H9 (cell line): Measurements from ENCODE around the gene CDRT15L2. TPM values are rescaled to one million over a fixed set of nuclear protein-coding genes. Genes with fewer than 3 reads are reported as not detected.
A peak's percentile ranks its signal among the peaks of the same experiment; 100 is the strongest.
"Not testable (repeated sequence)": the region's sequence is repeated elsewhere in the genome, so short reads cannot be mapped to it uniquely, and the experiment has no call there.

Source experiments
- DNase-seq: peaks from one replicate; pipeline ENCODE4 v3.0.0-alpha.2; 2017
- H2AFZ ChIP-seq: one replicate; pipeline ENCODE4 v1.6.1; 2013; ENCODE audit warnings: mild to moderate bottlenecking, low read length, control low read depth, moderate library complexity
- H2AK5ac ChIP-seq: 2 replicates; pipeline ENCODE4 v1.6.1; 2013; ENCODE audit warnings: low read length, control low read depth, mixed read lengths; ENCODE audit not compliant: insufficient read length
- H2BK120ac ChIP-seq: one replicate; pipeline ENCODE4 v1.6.1; 2013; ENCODE audit warnings: low read depth, mild to moderate bottlenecking, low read length, control low read depth, inconsistent platforms; ENCODE audit not compliant: poor library complexity, severe bottlenecking
- H2BK12ac ChIP-seq: 2 replicates; pipeline ENCODE4 v1.6.1; 2013; ENCODE audit warnings: low read length, control low read depth, mixed read lengths, low read depth; ENCODE audit not compliant: insufficient read length
- H2BK15ac ChIP-seq: 2 replicates; pipeline ENCODE4 v1.6.1; 2013; ENCODE audit warnings: low read depth, low read length, control low read depth
- H2BK20ac ChIP-seq: one replicate; pipeline ENCODE4 v1.6.1; 2013; ENCODE audit warnings: low read depth, mild to moderate bottlenecking, low read length, control low read depth, inconsistent platforms; ENCODE audit not compliant: poor library complexity, severe bottlenecking
- H2BK5ac ChIP-seq: 2 replicates; pipeline ENCODE4 v1.6.1; 2013; ENCODE audit warnings: low read length, control low read depth, mixed read lengths; ENCODE audit not compliant: insufficient read length
- H3K14ac ChIP-seq: 2 replicates; pipeline ENCODE4 v1.6.1; 2013; ENCODE audit warnings: low read length, control low read depth; ENCODE audit not compliant: insufficient read depth
- H3K18ac ChIP-seq: 2 replicates; pipeline ENCODE4 v1.6.1; 2013; ENCODE audit warnings: low read depth, mild to moderate bottlenecking, mixed read lengths, low read length, control low read depth; ENCODE audit not compliant: insufficient read length
- H3K23ac ChIP-seq: 2 replicates; pipeline ENCODE4 v1.6.1; 2013; ENCODE audit warnings: low read length, control low read depth, mixed read lengths, low read depth; ENCODE audit not compliant: insufficient read length
- H3K23me2 ChIP-seq: 2 replicates; pipeline ENCODE4 v1.6.1; 2013; ENCODE audit warnings: low read depth, mild to moderate bottlenecking, mixed read lengths, low read length, control low read depth; ENCODE audit not compliant: insufficient read length, poor library complexity, severe bottlenecking
- H3K27ac ChIP-seq: 2 replicates; pipeline ENCODE4 v1.5.1; 2013; ENCODE audit warnings: low read length, control low read depth, mixed read lengths, low read depth; ENCODE audit not compliant: insufficient read length
- H3K27me3 ChIP-seq: 2 replicates; pipeline ENCODE4 v1.6.1; 2013; ENCODE audit warnings: low read length, control low read depth, inconsistent platforms; ENCODE audit not compliant: insufficient read depth
- H3K4ac ChIP-seq: 2 replicates; pipeline ENCODE4 v1.6.1; 2013; ENCODE audit warnings: low read depth, mild to moderate bottlenecking, control low read depth, inconsistent platforms, low read length, moderate library complexity
- H3K4me1 ChIP-seq: 2 replicates; pipeline ENCODE4 v1.6.1; 2013; ENCODE audit warnings: low read length, control low read depth, inconsistent platforms; ENCODE audit not compliant: insufficient read depth
- H3K4me2 ChIP-seq: 2 replicates; pipeline ENCODE4 v1.6.1; 2013; ENCODE audit warnings: low read length, control low read depth, mixed read lengths; ENCODE audit not compliant: insufficient read length, insufficient read depth
- H3K56ac ChIP-seq: 2 replicates; pipeline ENCODE4 v1.6.1; 2013; ENCODE audit warnings: low read depth, mild to moderate bottlenecking, mixed read lengths, low read length, control low read depth; ENCODE audit not compliant: insufficient read length
- H3K79me1 ChIP-seq: 2 replicates; pipeline ENCODE4 v1.6.1; 2013; ENCODE audit warnings: low read depth, mild to moderate bottlenecking, moderate library complexity, low read length, control low read depth, inconsistent platforms; ENCODE audit not compliant: insufficient read depth, poor library complexity, severe bottlenecking
- H3K79me2 ChIP-seq: 2 replicates; pipeline ENCODE4 v1.6.1; 2013; ENCODE audit warnings: low read length, control low read depth, inconsistent platforms; ENCODE audit not compliant: insufficient read depth
- H3K9ac ChIP-seq: 2 replicates; pipeline ENCODE4 v1.6.1; 2013; ENCODE audit warnings: low read length, control low read depth, mixed read lengths; ENCODE audit not compliant: insufficient read length; ENCODE audit errors: extremely low read depth
- H3K9me3 ChIP-seq: one replicate; pipeline ENCODE4 v1.6.1; 2013; ENCODE audit warnings: low read depth, low read length, inconsistent platforms; ENCODE audit not compliant: control insufficient read depth
- H3T11ph ChIP-seq: one replicate; pipeline ENCODE4 v1.6.1; 2013; ENCODE audit warnings: mild to moderate bottlenecking, low read length, control low read depth, inconsistent platforms
- H4K20me1 ChIP-seq: one replicate; pipeline ENCODE4 v1.6.1; 2013; ENCODE audit not compliant: control insufficient read depth, insufficient read length, insufficient read depth
- H4K5ac ChIP-seq: 2 replicates; pipeline ENCODE4 v1.6.1; 2013; ENCODE audit warnings: low read depth, mild to moderate bottlenecking, mixed read lengths, low read length, control low read depth; ENCODE audit not compliant: insufficient read length
- H4K8ac ChIP-seq: replicated peaks from 2 replicates; pipeline ENCODE4 v1.6.1; 2013; ENCODE audit warnings: low read length, control low read depth, mixed read lengths, low read depth; ENCODE audit not compliant: insufficient read length
- H4K91ac ChIP-seq: 2 replicates; pipeline ENCODE4 v1.6.1; 2013; ENCODE audit warnings: low read depth, mild to moderate bottlenecking, moderate library complexity, mixed read lengths, low read length, control low read depth; ENCODE audit not compliant: insufficient read length
- H3K27ac Mint-ChIP-seq, 3 experiments: 2 replicates in 2 of 3; 3 replicates in 1 of 3; pipeline ENCODE4 v1.8.0; 2020 to 2021; ENCODE audit warnings: mixed read lengths in 3 of 3, mild to moderate bottlenecking in 1 of 3, moderate library complexity in 1 of 3
- H3K27me3 Mint-ChIP-seq: 2 replicates; pipeline ENCODE4 v1.8.0; 2021; ENCODE audit warnings: low read depth, mild to moderate bottlenecking, moderate library complexity, mixed read lengths
- H3K36me3 Mint-ChIP-seq, 3 experiments: 2 replicates in 2 of 3; 3 replicates in 1 of 3; pipeline ENCODE4 v1.8.0; 2020 to 2021; ENCODE audit warnings: low read depth in 3 of 3, mixed read lengths in 3 of 3; ENCODE audit not compliant: insufficient read depth in 1 of 3
- H3K4me1 Mint-ChIP-seq, 2 experiments: 2 replicates each; pipeline ENCODE4 v1.8.0; 2020; ENCODE audit warnings: mixed read lengths in 2 of 2
- H3K4me3 Mint-ChIP-seq, 2 experiments: 2 replicates in 1 of 2; 3 replicates in 1 of 2; pipeline ENCODE4 v1.8.0; 2020 to 2021; ENCODE audit warnings: mild to moderate bottlenecking in 2 of 2, mixed read lengths in 2 of 2, moderate library complexity in 1 of 2
- H3K9me3 Mint-ChIP-seq, 2 experiments: 2 replicates in 1 of 2; 3 replicates in 1 of 2; pipeline ENCODE4 v1.8.0; 2020; ENCODE audit warnings: mild to moderate bottlenecking in 2 of 2, mixed read lengths in 2 of 2, moderate library complexity in 1 of 2
- WGBS: extraction: QIAGEN DNeasy Blood & Tissue Kit; methylation state at CpG from one replicate; pipeline ENCODE4 v1.1.7; 2013; ENCODE audit warnings: missing lambda C conversion rate, low lambda C conversion rate, mixed read lengths; ENCODE audit not compliant: insufficient read length; ENCODE audit errors: extremely low coverage; 5-methylcytosine and 5-hydroxymethylcytosine counted together
- total RNA-seq: library from RNA; stranded (reverse); gene quantifications from 2 replicates; pipeline ENCODE4 v1.2.1, GENCODE V29; 2021

Gene CDRT15L2
- total RNA-seq, 1 experiment from 2014 or later: not detected

DNA sequence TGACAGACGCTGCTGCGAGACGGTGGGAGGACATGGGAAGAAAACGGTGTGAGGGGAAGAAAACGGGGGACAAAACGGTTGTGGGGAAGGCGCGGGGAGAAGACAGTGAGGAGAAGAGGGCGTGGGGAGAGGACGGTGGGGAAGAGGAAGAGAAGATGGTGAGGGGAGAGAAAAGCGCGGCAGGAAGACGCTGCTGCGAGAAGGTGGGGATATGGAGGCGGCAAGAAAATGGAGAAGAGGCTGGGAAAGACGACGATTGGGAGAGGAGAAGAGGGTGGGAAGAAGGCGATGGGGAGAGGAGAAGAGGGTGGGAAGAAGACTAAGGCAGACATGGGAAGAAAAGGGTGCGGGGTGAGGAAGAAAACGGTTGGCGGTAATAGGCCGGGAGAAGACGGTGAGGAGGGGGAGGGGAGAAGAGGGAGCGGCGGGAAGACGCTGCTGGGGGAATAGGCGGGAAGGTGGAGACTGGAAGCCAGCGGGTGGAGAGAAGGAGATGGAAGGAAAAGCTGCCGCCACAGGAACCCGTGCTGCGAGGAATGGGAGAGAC, 46.9 kb upstream of the CDRT15L2 start:
- H3K18ac ChIP-seq: not testable (repeated sequence)

DNA sequence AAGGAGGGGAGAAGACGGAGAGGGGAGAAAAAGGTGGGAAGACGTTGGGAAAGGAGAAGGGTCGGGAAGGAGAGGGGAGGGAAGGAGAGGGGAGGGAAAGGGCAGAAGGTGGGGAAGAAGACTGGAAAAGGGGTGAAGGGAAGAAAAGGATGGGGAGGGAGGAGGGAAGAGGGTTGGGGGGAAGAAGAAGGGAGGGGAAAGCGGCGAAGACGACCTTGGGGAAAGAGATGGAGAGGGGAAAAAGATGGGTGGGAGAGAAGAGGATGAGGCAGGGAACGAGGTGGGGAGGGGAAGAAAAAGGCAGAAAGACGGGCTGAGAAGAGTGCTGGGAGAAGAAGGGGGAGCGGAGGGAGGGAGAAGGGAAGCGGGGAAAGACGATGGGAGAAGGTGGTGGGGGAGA, 46.3 kb upstream of the CDRT15L2 start:
- WGBS: no CpG with 5 or more reads among the region's 11 CpGs
- H3K27ac ChIP-seq, H3K27me3 ChIP-seq, H4K5ac ChIP-seq, H3K36me3 Mint-ChIP-seq, H3K79me2 ChIP-seq, H3K14ac ChIP-seq, H3K18ac ChIP-seq, H3K56ac ChIP-seq, H3T11ph ChIP-seq, H3K9me3 Mint-ChIP-seq, H3K27me3 Mint-ChIP-seq, H3K9ac ChIP-seq, H3K23me2 ChIP-seq, H2AFZ ChIP-seq, H2BK15ac ChIP-seq, H3K23ac ChIP-seq, H3K4ac ChIP-seq, H2BK20ac ChIP-seq, H3K4me1 ChIP-seq, H4K91ac ChIP-seq, H2BK12ac ChIP-seq, H3K9me3 ChIP-seq, H4K8ac ChIP-seq, H2BK120ac ChIP-seq, H4K20me1 ChIP-seq, H3K79me1 ChIP-seq, H2BK5ac ChIP-seq, H2AK5ac ChIP-seq: not testable (repeated sequence)
- H3K4me3 Mint-ChIP-seq: peak overlapping the region; percentile 76 to 90
- peak; percentile 40 for DNase-seq
- peaks cover 12 to 13% of the 10 kb centered on the region in 2 experiments for H3K4me1 Mint-ChIP-seq
- peak overlapping the region; percentile 44 to 96 (median 85); a peak in 6 of 7 replicates for H3K27ac Mint-ChIP-seq
- H3K4me2 ChIP-seq: peak overlapping the region; percentile 66

More for the DNA sequence above, 46.9 kb upstream of the CDRT15L2 start:
- H2BK12ac ChIP-seq, H3K79me1 ChIP-seq, H3K9me3 Mint-ChIP-seq, H4K8ac ChIP-seq, H2BK5ac ChIP-seq, H3T11ph ChIP-seq, H3K27me3 Mint-ChIP-seq, H3K27ac ChIP-seq, H2BK120ac ChIP-seq, H3K79me2 ChIP-seq, H3K4me1 ChIP-seq, H2AK5ac ChIP-seq, H3K14ac ChIP-seq, H3K9me3 ChIP-seq, H3K36me3 Mint-ChIP-seq, H4K5ac ChIP-seq, H2BK15ac ChIP-seq, H3K4ac ChIP-seq, H2AFZ ChIP-seq, H3K23ac ChIP-seq, H4K91ac ChIP-seq, H4K20me1 ChIP-seq, DNase-seq, H3K27me3 ChIP-seq, H3K23me2 ChIP-seq, H3K4me2 ChIP-seq, H3K56ac ChIP-seq, H2BK20ac ChIP-seq: not testable (repeated sequence)
- Mint-ChIP-seq H3K4me3 (peak overlapping the region; percentile 76 to 90), H3K4me1 (peaks cover 12 to 13% of the 10 kb centered on the region in 2 experiments), H3K27ac (peak overlapping the region; percentile 85 to 96 (median 94); a peak in 6 of 7 replicates)
- no CpG with 5 or more reads among the region's 31 CpGs for WGBS
- peak overlapping the region; percentile 70 for H3K9ac ChIP-seq
